Right lobe of liver (tissue), 6 donors: ENCODE data around the gene SLC24A3. TPM values are rescaled to one million over a fixed set of nuclear protein-coding genes. Genes with fewer than 3 reads are reported as not detected.

Experiments
- ATAC-seq, 4 donors: fragments of 200-7000 bp; cut with Tn5 transposase; one replicate each; pipeline ENCODE4 v1.9.1; 2020; ENCODE audit warnings: mild to moderate bottlenecking in 4 of 4, moderate library complexity in 4 of 4
- DNase-seq, 3 donors: peaks; one replicate each; pipeline ENCODE4 v3.0.0-alpha.2; 2020
- H3K27ac ChIP-seq, 3 donors: fragments of 200-600 bp; one replicate each; pipeline ENCODE4 v1.8.0; 2022
- H3K27me3 ChIP-seq, 2 donors: fragments of 200-600 bp; one replicate each; pipeline ENCODE4 v1.8.0; 2022
- H3K36me3 ChIP-seq, 4 donors: fragments of 200-600 bp; sonication (generic) in 1 of 4; one replicate each; pipeline versions ENCODE4 v1.5.1 to v1.8.0; 2017 to 2022; ENCODE audit warnings: control low read depth in 1 of 4
- H3K4me1 ChIP-seq, 4 donors: fragments of 200-600 bp; sonication (generic) in 1 of 4; one replicate each; pipeline versions ENCODE4 v1.5.1 to v1.8.0; 2017 to 2022; ENCODE audit warnings: control low read depth in 1 of 4
- H3K4me3 ChIP-seq, 3 donors: fragments of 200-600 bp; one replicate each; pipeline ENCODE4 v1.8.0; 2022
- H3K9me3 ChIP-seq, 4 donors: fragments of 200-600 bp; sonication (generic) in 1 of 4; one replicate each; pipeline versions ENCODE4 v1.5.1 to v1.8.0; 2017 to 2022; ENCODE audit warnings: control low read depth in 1 of 4
- CTCF ChIP-seq, 4 donors: fragments of 200-600 bp in 3 of 4; fragments of 450-650 bp in 1 of 4; IDR thresholded peaks; one replicate each; pipeline versions ENCODE4 v1.5.1 to v1.8.0; 2016 to 2022; ENCODE audit warnings: antibody characterized with exemption in 4 of 4, mild to moderate bottlenecking in 2 of 4
- POLR2A ChIP-seq: fragments of 450-650 bp; IDR thresholded peaks from one replicate; pipeline ENCODE4 v1.6.1; 2017; ENCODE audit warnings: antibody characterized with exemption, mild to moderate bottlenecking
- WGBS: methylation state at CpG from one replicate; pipeline ENCODE4 v1.1.6; 2018; ENCODE audit warnings: low coverage, low lambda C conversion rate; ENCODE audit not compliant: insufficient coverage; ENCODE audit errors: missing lambda C conversion rate; 5-methylcytosine and 5-hydroxymethylcytosine counted together
- intact Hi-C, 2 donors: fragments of 100-400 bp; cut with DNase I; formaldehyde crosslinking; loops; one replicate each; pipeline versions ENCODE4 v1.11.2 to v1.14.1; 2022
- total RNA-seq, 6 experiments: library from RNA; depleted of rRNA in 2 of 6; stranded (reverse); fragments of >200 nt in 2 of 6; fragmentation: NEBNext Ultra II Directional in 3 of 6; extraction: Animal tissue kit (Norgen Biotek cat#: 25700) in 3 of 6; gene quantifications; one replicate each; pipeline versions ENCODE4 v1.1.0 to v1.2.4, GENCODE V29; 2016 to 2023
- donor health status: DM: no; HTN: yes; CAD: no.
- donor health status: DM: no; HTN: no; CAD: no.
- donor health status: DM: no; HTN: no; CAD: no.
- donor health status: DM: no; HTN: yes; CAD: no.
- donor health status: DM: no; HTN: yes; CAD: no.

The SLC24A3 gene
- total RNA-seq, 6 experiments from 2014 or later = 0.06 to 0.49 (median 0.27) TPM

GRCh38 chr20:19349879-19350278 lies 137.4 kb downstream of the SLC24A3 start:
- TF ChIP-seq POLR2A = no peak
- TF ChIP-seq CTCF (IDR thresholded peaks at IDR 0.05) = no peak
- intact Hi-C loops = no loop called here

GRCh38 chr20:19351542-19351941 lies 139.1 kb downstream of the SLC24A3 start:
- TF ChIP-seq POLR2A = no peak
- TF ChIP-seq CTCF (IDR thresholded peaks at IDR 0.05) = no peak
- Histone ChIP-seq H3K27ac (no peak overlapping the region), H3K4me3 (no peak overlapping the region), H3K4me1 (no peaks in the 10 kb centered on the region), H3K27me3 (no peaks in the 10 kb centered on the region), H3K36me3 (no peaks in the 10 kb centered on the region), H3K9me3 (no peaks in the 10 kb centered on the region)
- 28% methylated on average over 2 of the region's 2 CpGs for WGBS
- intact Hi-C loops = no loop called here
- ATAC-seq (no peak), DNase-seq (no peak)

More at GRCh38 chr20:19349879-19350278, 137.4 kb downstream of the SLC24A3 start:
- no peak overlapping the region for H3K4me3 ChIP-seq
- no peak overlapping the region for H3K27ac ChIP-seq
- no peak for ATAC-seq
- 66% methylated on average over 5 of the region's 5 CpGs for WGBS
- no peaks in the 10 kb centered on the region for H3K36me3 ChIP-seq
- no peak for DNase-seq
- no peaks in the 10 kb centered on the region for H3K9me3 ChIP-seq
- no peaks in the 10 kb centered on the region for H3K27me3 ChIP-seq
- no peaks in the 10 kb centered on the region for H3K4me1 ChIP-seq

- ATAC-seq = no peak
Observed at GRCh38 chr20:19354950-19355349, 142.5 kb downstream of the SLC24A3 start.

GRCh38 chr20:19361790-19362189 lies 149.3 kb downstream of the SLC24A3 start:
- Histone ChIP-seq H3K4me3 (no peak overlapping the region), H3K4me1 (no peaks in the 10 kb centered on the region), H3K27me3 (no peaks in the 10 kb centered on the region), H3K9me3 (no peaks in the 10 kb centered on the region), H3K36me3 (no peaks in the 10 kb centered on the region), H3K27ac (no peak overlapping the region)
- intact Hi-C loops = no loop called here
- WGBS = 52% methylated on average over 3 of the region's 3 CpGs
- no peak for DNase-seq
- no peak for ATAC-seq
- TF ChIP-seq POLR2A (no peak), CTCF (IDR thresholded peaks at IDR 0.05) (peak in 1 of 4 donors; percentile 4)

More at GRCh38 chr20:19354950-19355349, 142.5 kb downstream of the SLC24A3 start:
- Histone ChIP-seq H3K27me3 (no peaks in the 10 kb centered on the region), H3K27ac (no peak overlapping the region), H3K4me1 (no peaks in the 10 kb centered on the region), H3K4me3 (no peak overlapping the region), H3K36me3 (no peaks in the 10 kb centered on the region), H3K9me3 (no peaks in the 10 kb centered on the region)
- intact Hi-C loops = no loop called here
- TF ChIP-seq POLR2A (no peak), CTCF (IDR thresholded peaks at IDR 0.05) (no peak)
- no peak for DNase-seq
- WGBS = 44% methylated on average over 3 of the region's 3 CpGs

- Histone ChIP-seq H3K27me3 (no peaks in the 10 kb centered on the region), H3K27ac (no peak overlapping the region), H3K4me3 (no peak overlapping the region), H3K36me3 (no peaks in the 10 kb centered on the region), H3K9me3 (no peaks in the 10 kb centered on the region), H3K4me1 (no peaks in the 10 kb centered on the region)
- intact Hi-C loops = no loop called here
- ATAC-seq (no peak), DNase-seq (no peak)
- 54% methylated on average over 4 of the region's 4 CpGs for WGBS
- TF ChIP-seq CTCF (IDR thresholded peaks at IDR 0.05) = no peak
- no peak for TF ChIP-seq POLR2A
Observed at GRCh38 chr20:19363476-19363875, 151.0 kb downstream of the SLC24A3 start.
